Endothelial cell (in vitro differentiated cells): ENCODE data around the gene EBF3. TPM values are rescaled to one million over a fixed set of nuclear protein-coding genes. Genes with fewer than 3 reads are reported as not detected.

ENCODE experiments used
- DNase-seq: peaks from one replicate; pipeline ENCODE4 v3.0.0; 2021; ENCODE audit warnings: low spot score
- H3K27ac Mint-ChIP-seq: one replicate; pipeline ENCODE4 v1.8.0; 2021; ENCODE audit warnings: mixed read lengths, inconsistent platforms; ENCODE audit not compliant: unreplicated experiment
- H3K27me3 Mint-ChIP-seq: one replicate; pipeline ENCODE4 v1.8.0; 2021; ENCODE audit warnings: mild to moderate bottlenecking, moderate library complexity, mixed read lengths, inconsistent platforms; ENCODE audit not compliant: unreplicated experiment
- H3K36me3 Mint-ChIP-seq: one replicate; pipeline ENCODE4 v1.8.0; 2021; ENCODE audit warnings: mild to moderate bottlenecking, low read depth, mixed read lengths, inconsistent platforms; ENCODE audit not compliant: unreplicated experiment
- H3K4me1 Mint-ChIP-seq: one replicate; pipeline ENCODE4 v1.8.0; 2021; ENCODE audit warnings: mild to moderate bottlenecking, mixed read lengths, inconsistent platforms; ENCODE audit not compliant: unreplicated experiment
- H3K4me3 Mint-ChIP-seq: one replicate; pipeline ENCODE4 v1.8.0; 2021; ENCODE audit warnings: mild to moderate bottlenecking, mixed read lengths, inconsistent platforms; ENCODE audit not compliant: unreplicated experiment
- H3K9me3 Mint-ChIP-seq: one replicate; pipeline ENCODE4 v1.8.0; 2021; ENCODE audit warnings: mixed read lengths, inconsistent platforms; ENCODE audit not compliant: unreplicated experiment
- CTCF ChIP-seq: fragments of 200-600 bp; sonication (generic); IDR thresholded peaks from one replicate; pipeline ENCODE4 v1.5.0; 2021; ENCODE audit warnings: antibody characterized with exemption; ENCODE audit not compliant: unreplicated experiment
- total RNA-seq: library from RNA; stranded (reverse); fragmentation: NEBNext Ultra II Directional; extraction: Animal tissue kit (Norgen Biotek cat#: 25700); gene quantifications from one replicate; pipeline ENCODE4 v1.2.1, GENCODE V29; 2021; ENCODE audit not compliant: unreplicated experiment

EBF3 gene
- total RNA-seq, 1 donor from 2014 or later, result 1.3 TPM

GRCh38 chr10:129910861-129911260 lies 53.2 kb downstream of the EBF3 start:
- H3K9me3 Mint-ChIP-seq, result no peaks in the 10 kb centered on the region
- H3K36me3 Mint-ChIP-seq, result no peaks in the 10 kb centered on the region
- H3K27me3 Mint-ChIP-seq, result peaks cover 3% of the 10 kb centered on the region
- H3K4me3 Mint-ChIP-seq, result no peak overlapping the region
- no peak overlapping the region for H3K27ac Mint-ChIP-seq
- TF ChIP-seq CTCF, result no peak
- DNase-seq, result no peak
- H3K4me1 Mint-ChIP-seq, result peaks cover 4% of the 10 kb centered on the region

GRCh38 chr10:129909531-129910256 lies 54.4 kb downstream of the EBF3 start:
- H3K9me3 Mint-ChIP-seq, result no peaks in the 10 kb centered on the region
- H3K27ac Mint-ChIP-seq, result no peak overlapping the region
- no peak for TF ChIP-seq CTCF
- no peak overlapping the region for H3K4me3 Mint-ChIP-seq
- no peak for DNase-seq
- no peaks in the 10 kb centered on the region for H3K36me3 Mint-ChIP-seq
- H3K27me3 Mint-ChIP-seq, result peaks cover 3% of the 10 kb centered on the region
- peaks cover 4% of the 10 kb centered on the region for H3K4me1 Mint-ChIP-seq

GRCh38 chr10:129909080-129909479 lies 55.0 kb downstream of the EBF3 start:
- H3K9me3 Mint-ChIP-seq, result no peaks in the 10 kb centered on the region
- H3K27me3 Mint-ChIP-seq, result peaks cover 3% of the 10 kb centered on the region
- H3K36me3 Mint-ChIP-seq, result no peaks in the 10 kb centered on the region
- H3K4me3 Mint-ChIP-seq, result no peak overlapping the region
- DNase-seq, result no peak
- no peak overlapping the region for H3K27ac Mint-ChIP-seq
- H3K4me1 Mint-ChIP-seq, result peaks cover 4% of the 10 kb centered on the region
- no peak for TF ChIP-seq CTCF

GRCh38 chr10:129908406-129908805 lies 55.7 kb downstream of the EBF3 start:
- no peaks in the 10 kb centered on the region for H3K9me3 Mint-ChIP-seq
- H3K27me3 Mint-ChIP-seq, result peaks cover 3% of the 10 kb centered on the region
- H3K27ac Mint-ChIP-seq, result no peak overlapping the region
- TF ChIP-seq CTCF, result no peak
- no peak for DNase-seq
- no peak overlapping the region for H3K4me3 Mint-ChIP-seq
- peaks cover 4% of the 10 kb centered on the region for H3K4me1 Mint-ChIP-seq
- no peaks in the 10 kb centered on the region for H3K36me3 Mint-ChIP-seq

- Mint-ChIP-seq H3K9me3 (no peaks in the 10 kb centered on the region), H3K4me3 (no peak overlapping the region), H3K27me3 (peaks cover 3% of the 10 kb centered on the region), H3K4me1 (peaks cover 4% of the 10 kb centered on the region), H3K27ac (no peak overlapping the region), H3K36me3 (no peaks in the 10 kb centered on the region)
- no peak for DNase-seq
- TF ChIP-seq CTCF, result no peak
Measured at GRCh38 chr10:129905553-129905952, 58.5 kb downstream of the EBF3 start.
